ENCODE data around the gene M1AP.

The M1AP gene

DNA sequence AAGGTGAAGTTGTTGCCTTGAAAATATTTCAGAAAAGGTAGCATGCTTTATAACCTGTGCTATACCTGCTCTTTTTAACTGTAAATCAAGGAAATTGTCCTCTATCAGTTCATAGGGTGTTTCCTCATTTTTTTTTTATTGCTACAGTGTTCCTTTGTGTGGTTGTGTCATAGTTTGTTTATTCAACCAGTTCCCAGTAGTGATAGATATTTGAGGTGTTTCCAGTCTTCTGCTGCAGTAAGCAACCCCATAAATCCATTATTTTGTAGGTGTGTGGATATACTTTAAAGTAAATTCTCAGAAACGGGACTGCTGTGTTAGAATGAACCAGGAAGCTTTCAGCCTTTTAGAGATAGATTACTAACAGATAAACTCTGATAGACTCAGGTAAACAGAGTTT lies 45.5 kb upstream of the M1AP start:
- WGBS, 2 donors (ENCODE audit: extremely low coverage in 2 of 2, insufficient read length in 2 of 2, insufficient replicate concordance in 1 of 2): no CpG with 5 or more reads among the region's 1 CpG
- no peak overlapping the region for H3K4ac ChIP-seq (ENCODE audit: low read length)

DNA sequence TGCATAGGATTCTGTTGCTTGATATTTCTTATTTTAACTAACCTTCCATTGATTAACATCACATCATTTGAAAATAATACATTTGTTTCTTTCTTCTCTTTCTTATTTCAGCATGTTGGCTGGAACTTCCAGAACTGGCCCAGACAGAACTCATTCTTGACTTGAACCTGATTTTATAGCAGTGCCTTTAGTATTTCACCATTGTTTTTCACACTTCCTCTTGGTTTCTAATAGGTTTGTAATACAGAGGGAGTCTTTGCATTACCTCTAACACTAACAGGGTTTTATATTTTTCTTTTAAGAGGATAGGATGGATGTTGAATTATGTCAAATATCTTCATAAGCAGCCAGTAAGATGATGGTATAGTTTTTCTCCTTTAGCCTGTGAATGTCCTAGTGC lies 45.1 kb upstream of the M1AP start:
- Histone ChIP-seq H3K4me2 (ENCODE audit: insufficient read depth, low read length, poor library complexity, severe bottlenecking) (no peak overlapping the region), H2BK5ac (ENCODE audit: low read length) (no peak overlapping the region), H4K8ac (ENCODE audit: low read depth, low read length) (no peak overlapping the region), H3K9me3 (replicated peaks in 1 of 2; ENCODE audit: control insufficient read depth in 2 of 2, insufficient read depth in 1 of 2, low read depth in 1 of 2, low read length in 2 of 2) (no peaks in the 10 kb centered on the region), H2BK12ac (ENCODE audit: low read length) (no peak overlapping the region), H3K4me3 (ENCODE audit: low read length in 2 of 2) (no peak overlapping the region), H3K23ac (ENCODE audit: low read depth, low read length, poor library complexity) (no peak overlapping the region), H3K27ac (replicated peaks; ENCODE audit: low read length) (no peak overlapping the region), H2AK5ac (ENCODE audit: low read depth, low read length) (no peak overlapping the region), H3K14ac (ENCODE audit: low read length) (no peak overlapping the region), H2BK15ac (ENCODE audit: low read length) (no peak overlapping the region), H3K9ac (ENCODE audit: low read depth, low read length, poor library complexity) (no peak overlapping the region), H3K4ac (ENCODE audit: low read length) (no peak overlapping the region), H3K18ac (ENCODE audit: low read length) (no peak overlapping the region), H4K91ac (ENCODE audit: low read depth, low read length, poor library complexity) (no peak overlapping the region), H3K36me3 (replicated peaks in 1 of 2; ENCODE audit: control insufficient read depth in 2 of 2, insufficient read depth in 2 of 2, low read length in 2 of 2) (no peaks in the 10 kb centered on the region), H3K4me1 (ENCODE audit: control insufficient read depth in 2 of 2, insufficient read depth in 1 of 2, low read depth in 1 of 2, low read length in 2 of 2) (no peaks in the 10 kb centered on the region), H3K79me1 (ENCODE audit: low read depth, low read length) (no peaks in the 10 kb centered on the region), H2BK120ac (ENCODE audit: low read depth, low read length) (no peak overlapping the region), H3K27me3 (ENCODE audit: control insufficient read depth in 3 of 3, insufficient read depth in 3 of 3, low read depth in 1 of 3, low read length in 3 of 3) (peaks cover 0 to 8% (median 0%) of the 10 kb centered on the region in 3 experiments), H2AFZ (ENCODE audit: low read length) (no peak overlapping the region)
- no peak for DNase-seq (ENCODE audit: low spot score)

More for the DNA sequence above, 45.5 kb upstream of the M1AP start:
- Histone ChIP-seq H2BK5ac (ENCODE audit: low read length) (no peak overlapping the region), H3K27me3 (ENCODE audit: control insufficient read depth in 3 of 3, insufficient read depth in 3 of 3, low read depth in 1 of 3, low read length in 3 of 3) (peaks cover 0 to 10% (median 0%) of the 10 kb centered on the region in 3 experiments), H3K4me3 (ENCODE audit: low read length in 2 of 2) (no peak overlapping the region), H3K9me3 (replicated peaks in 1 of 2; ENCODE audit: control insufficient read depth in 2 of 2, insufficient read depth in 1 of 2, low read depth in 1 of 2, low read length in 2 of 2) (no peaks in the 10 kb centered on the region), H3K14ac (ENCODE audit: low read length) (no peak overlapping the region), H2BK120ac (ENCODE audit: low read depth, low read length) (no peak overlapping the region), H3K23ac (ENCODE audit: low read depth, low read length, poor library complexity) (no peak overlapping the region), H3K9ac (ENCODE audit: low read depth, low read length, poor library complexity) (no peak overlapping the region), H2BK12ac (ENCODE audit: low read length) (no peak overlapping the region), H3K36me3 (replicated peaks in 1 of 2; ENCODE audit: control insufficient read depth in 2 of 2, insufficient read depth in 2 of 2, low read length in 2 of 2) (no peaks in the 10 kb centered on the region), H2AFZ (ENCODE audit: low read length) (no peak overlapping the region), H4K8ac (ENCODE audit: low read depth, low read length) (no peak overlapping the region), H3K79me1 (ENCODE audit: low read depth, low read length) (no peaks in the 10 kb centered on the region), H4K91ac (ENCODE audit: low read depth, low read length, poor library complexity) (no peak overlapping the region), H3K18ac (ENCODE audit: low read length) (no peak overlapping the region), H3K4me1 (ENCODE audit: control insufficient read depth in 2 of 2, insufficient read depth in 1 of 2, low read depth in 1 of 2, low read length in 2 of 2) (no peaks in the 10 kb centered on the region), H3K4me2 (ENCODE audit: insufficient read depth, low read length, poor library complexity, severe bottlenecking) (no peak overlapping the region), H2AK5ac (ENCODE audit: low read depth, low read length) (no peak overlapping the region), H2BK15ac (ENCODE audit: low read length) (no peak overlapping the region), H3K27ac (replicated peaks; ENCODE audit: low read length) (no peak overlapping the region)
- DNase-seq (ENCODE audit: low spot score): no peak

DNA sequence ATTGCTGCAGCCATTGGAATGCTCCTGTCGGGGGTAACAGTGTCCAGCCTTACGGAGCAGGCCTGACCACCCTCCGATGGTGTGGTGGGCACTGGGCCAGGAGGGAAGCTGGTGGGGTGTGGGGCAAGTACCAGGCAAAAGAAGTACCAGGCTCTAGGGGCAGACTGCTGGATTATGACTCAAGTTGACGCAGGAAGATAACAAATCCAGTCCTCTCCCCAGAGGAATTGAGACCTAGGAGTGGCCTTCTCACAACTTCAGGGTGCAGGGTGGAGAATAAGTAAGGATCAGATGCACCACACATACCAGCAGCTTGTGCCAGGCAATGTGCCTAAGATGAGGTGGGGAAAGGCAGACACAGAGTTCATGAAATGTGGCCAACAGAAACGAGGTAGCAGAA lies 43.8 kb upstream of the M1AP start:
- Histone ChIP-seq H3K27ac (replicated peaks; ENCODE audit: low read length) (no peak overlapping the region), H3K9me3 (replicated peaks in 1 of 2; ENCODE audit: control insufficient read depth in 2 of 2, insufficient read depth in 1 of 2, low read depth in 1 of 2, low read length in 2 of 2) (no peaks in the 10 kb centered on the region), H2BK120ac (ENCODE audit: low read depth, low read length) (no peak overlapping the region), H3K4ac (ENCODE audit: low read length) (no peak overlapping the region), H3K9ac (ENCODE audit: low read depth, low read length, poor library complexity) (no peak overlapping the region), H2BK12ac (ENCODE audit: low read length) (no peak overlapping the region), H3K4me2 (ENCODE audit: insufficient read depth, low read length, poor library complexity, severe bottlenecking) (no peak overlapping the region), H2BK5ac (ENCODE audit: low read length) (no peak overlapping the region), H3K14ac (ENCODE audit: low read length) (no peak overlapping the region), H2BK15ac (ENCODE audit: low read length) (no peak overlapping the region), H3K79me1 (ENCODE audit: low read depth, low read length) (no peaks in the 10 kb centered on the region), H3K18ac (ENCODE audit: low read length) (no peak overlapping the region), H3K4me3 (ENCODE audit: low read length in 2 of 2) (no peak overlapping the region), H4K91ac (ENCODE audit: low read depth, low read length, poor library complexity) (no peak overlapping the region), H3K4me1 (ENCODE audit: control insufficient read depth in 2 of 2, insufficient read depth in 1 of 2, low read depth in 1 of 2, low read length in 2 of 2) (no peaks in the 10 kb centered on the region), H2AK5ac (ENCODE audit: low read depth, low read length) (no peak overlapping the region), H3K27me3 (ENCODE audit: control insufficient read depth in 3 of 3, insufficient read depth in 3 of 3, low read depth in 1 of 3, low read length in 3 of 3) (peaks cover 0 to 4% (median 0%) of the 10 kb centered on the region in 3 experiments), H2AFZ (ENCODE audit: low read length) (no peak overlapping the region), H3K23ac (ENCODE audit: low read depth, low read length, poor library complexity) (peak overlapping the region; percentile 35), H4K8ac (ENCODE audit: low read depth, low read length) (no peak overlapping the region), H3K36me3 (replicated peaks in 1 of 2; ENCODE audit: control insufficient read depth in 2 of 2, insufficient read depth in 2 of 2, low read length in 2 of 2) (no peaks in the 10 kb centered on the region)
- WGBS, 2 donors (ENCODE audit: extremely low coverage in 2 of 2, insufficient read length in 2 of 2, insufficient replicate concordance in 1 of 2): no CpG with 5 or more reads among the region's 5 CpGs
- no peak for DNase-seq (ENCODE audit: low spot score)

DNA sequence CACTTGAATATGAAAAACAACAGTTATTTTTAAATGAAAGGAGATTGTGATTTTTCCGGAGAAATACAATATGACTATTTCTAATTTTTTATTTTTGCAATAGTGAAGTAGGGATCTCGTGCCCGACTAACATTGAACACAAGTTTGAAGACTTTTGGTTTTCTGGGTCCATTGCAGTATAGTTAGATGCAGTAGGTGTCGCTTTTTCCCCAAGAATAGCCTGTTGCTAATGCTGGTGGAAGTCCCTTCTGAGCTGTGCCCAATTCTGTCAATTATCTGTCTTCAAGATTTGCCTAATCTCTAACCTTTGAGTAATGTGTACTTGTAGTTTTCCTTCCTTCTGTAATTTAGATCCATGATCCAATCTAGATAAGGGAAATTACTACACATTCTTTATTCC lies 42.4 kb upstream of the M1AP start:
- no peak overlapping the region for H3K4ac ChIP-seq (ENCODE audit: low read length)
- H3K36me3 ChIP-seq (replicated peaks in 1 of 2; ENCODE audit: control insufficient read depth in 2 of 2, insufficient read depth in 2 of 2, low read length in 2 of 2): no peaks in the 10 kb centered on the region
- no peak overlapping the region for H2BK5ac ChIP-seq (ENCODE audit: low read length)
- H3K23ac ChIP-seq (ENCODE audit: low read depth, low read length, poor library complexity): no peak overlapping the region
- no peaks in the 10 kb centered on the region for H3K4me1 ChIP-seq (ENCODE audit: control insufficient read depth in 2 of 2, insufficient read depth in 1 of 2, low read depth in 1 of 2, low read length in 2 of 2)
- no peak overlapping the region for H4K8ac ChIP-seq (ENCODE audit: low read depth, low read length)
- H3K9ac ChIP-seq (ENCODE audit: low read depth, low read length, poor library complexity): no peak overlapping the region
- H4K91ac ChIP-seq (ENCODE audit: low read depth, low read length, poor library complexity): no peak overlapping the region
- DNase-seq (ENCODE audit: low spot score): peak; percentile 56
- H3K27me3 ChIP-seq (ENCODE audit: control insufficient read depth in 3 of 3, insufficient read depth in 3 of 3, low read depth in 1 of 3, low read length in 3 of 3): peaks cover 0 to 4% (median 0%) of the 10 kb centered on the region in 3 experiments
- no CpG with 5 or more reads among the region's 4 CpGs for WGBS, 2 donors (ENCODE audit: extremely low coverage in 2 of 2, insufficient read length in 2 of 2, insufficient replicate concordance in 1 of 2)
- no peak overlapping the region for H3K18ac ChIP-seq (ENCODE audit: low read length)
- H2AK5ac ChIP-seq (ENCODE audit: low read depth, low read length): no peak overlapping the region
- H2BK15ac ChIP-seq (ENCODE audit: low read length): no peak overlapping the region
- H2AFZ ChIP-seq (ENCODE audit: low read length): no peak overlapping the region
- no peak overlapping the region for H3K4me3 ChIP-seq (ENCODE audit: low read length in 2 of 2)
- no peak overlapping the region for H2BK12ac ChIP-seq (ENCODE audit: low read length)
- no peak overlapping the region for H3K14ac ChIP-seq (ENCODE audit: low read length)
- H3K79me1 ChIP-seq (ENCODE audit: low read depth, low read length): no peaks in the 10 kb centered on the region
- no peaks in the 10 kb centered on the region for H3K9me3 ChIP-seq (replicated peaks in 1 of 2; ENCODE audit: control insufficient read depth in 2 of 2, insufficient read depth in 1 of 2, low read depth in 1 of 2, low read length in 2 of 2)
- H2BK120ac ChIP-seq (ENCODE audit: low read depth, low read length): no peak overlapping the region
- H3K27ac ChIP-seq (replicated peaks; ENCODE audit: low read length): no peak overlapping the region
- no peak overlapping the region for H3K4me2 ChIP-seq (ENCODE audit: insufficient read depth, low read length, poor library complexity, severe bottlenecking)

Measured in neuronal stem cell (in vitro differentiated cells).